Measurements from ENCODE around the gene PRF1.

The PRF1 gene

DNA sequence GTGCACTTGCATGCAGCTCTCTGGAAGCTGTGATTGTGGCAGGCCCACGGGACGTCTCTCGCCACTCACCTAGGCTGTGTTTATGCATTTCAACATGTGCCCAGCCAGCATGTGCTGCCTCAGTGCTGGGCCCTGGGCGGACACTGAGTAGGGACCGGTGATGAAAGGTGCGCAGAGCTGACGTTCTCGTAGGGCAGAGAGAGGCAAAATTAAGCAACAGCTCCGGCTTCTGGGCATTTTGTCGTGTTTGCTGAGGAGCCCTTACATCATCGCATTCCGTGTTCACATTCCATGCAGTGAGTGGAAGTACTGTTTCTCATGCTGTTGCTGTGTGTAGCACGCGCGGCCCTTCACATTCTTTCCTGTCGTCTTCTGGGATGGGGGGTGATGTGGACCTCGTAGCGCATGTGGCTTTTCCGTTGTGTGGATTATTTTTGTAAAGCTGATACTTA is 50.5 kb downstream of the PRF1 start:
- TF ChIP-seq, protein P1, sequence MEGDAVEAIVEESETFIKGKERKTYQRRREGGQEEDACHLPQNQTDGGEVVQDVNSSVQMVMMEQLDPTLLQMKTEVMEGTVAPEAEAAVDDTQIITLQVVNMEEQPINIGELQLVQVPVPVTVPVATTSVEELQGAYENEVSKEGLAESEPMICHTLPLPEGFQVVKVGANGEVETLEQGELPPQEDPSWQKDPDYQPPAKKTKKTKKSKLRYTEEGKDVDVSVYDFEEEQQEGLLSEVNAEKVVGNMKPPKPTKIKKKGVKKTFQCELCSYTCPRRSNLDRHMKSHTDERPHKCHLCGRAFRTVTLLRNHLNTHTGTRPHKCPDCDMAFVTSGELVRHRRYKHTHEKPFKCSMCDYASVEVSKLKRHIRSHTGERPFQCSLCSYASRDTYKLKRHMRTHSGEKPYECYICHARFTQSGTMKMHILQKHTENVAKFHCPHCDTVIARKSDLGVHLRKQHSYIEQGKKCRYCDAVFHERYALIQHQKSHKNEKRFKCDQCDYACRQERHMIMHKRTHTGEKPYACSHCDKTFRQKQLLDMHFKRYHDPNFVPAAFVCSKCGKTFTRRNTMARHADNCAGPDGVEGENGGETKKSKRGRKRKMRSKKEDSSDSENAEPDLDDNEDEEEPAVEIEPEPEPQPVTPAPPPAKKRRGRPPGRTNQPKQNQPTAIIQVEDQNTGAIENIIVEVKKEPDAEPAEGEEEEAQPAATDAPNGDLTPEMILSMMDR (IDR thresholded peaks at IDR 0.05), result no peak
- no peak for TF ChIP-seq ZFX (IDR thresholded peaks at IDR 0.05; ENCODE audit: borderline replicate concordance)
- H3K27ac ChIP-seq, result no peak overlapping the region

DNA sequence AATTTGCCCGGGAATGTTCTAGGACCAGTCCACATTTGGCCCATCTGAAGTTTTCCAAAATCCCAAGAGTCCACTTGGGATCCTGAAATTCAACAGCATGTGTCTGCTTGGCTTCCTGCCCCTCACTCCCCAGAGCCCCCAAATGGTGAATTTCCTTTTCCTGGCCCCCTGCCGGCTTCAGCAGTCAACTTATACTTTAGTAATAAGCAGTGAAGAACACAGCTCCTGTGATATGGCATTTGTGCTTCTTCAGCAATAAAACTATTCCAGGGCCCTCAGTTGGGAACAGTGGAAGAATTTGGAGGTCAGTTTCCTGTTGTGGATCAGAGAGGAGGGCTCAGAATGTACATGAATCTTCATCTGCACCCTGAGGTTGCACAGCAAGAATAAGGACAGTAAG is 51.1 kb downstream of the PRF1 start:
- H3K27ac ChIP-seq, result no peak overlapping the region
- TF ChIP-seq, protein P1 (IDR thresholded peaks at IDR 0.05), result no peak
- no peak for TF ChIP-seq ZFX (IDR thresholded peaks at IDR 0.05; ENCODE audit: borderline replicate concordance)

- no peak overlapping the region for H3K27ac ChIP-seq
- TF ChIP-seq ZFX (IDR thresholded peaks at IDR 0.05; ENCODE audit: borderline replicate concordance), result no peak
- TF ChIP-seq, protein P1 (IDR thresholded peaks at IDR 0.05), result no peak
Observed at GRCh38 chr10:70550459-70550858, 52.1 kb downstream of the PRF1 start.

GRCh38 chr10:70549962-70550458 is 52.5 kb downstream of the PRF1 start:
- no peak for TF ChIP-seq ZFX (IDR thresholded peaks at IDR 0.05; ENCODE audit: borderline replicate concordance)
- TF ChIP-seq, protein P1 (IDR thresholded peaks at IDR 0.05), result peak; percentile 90
- H3K27ac ChIP-seq, result no peak overlapping the region

DNA sequence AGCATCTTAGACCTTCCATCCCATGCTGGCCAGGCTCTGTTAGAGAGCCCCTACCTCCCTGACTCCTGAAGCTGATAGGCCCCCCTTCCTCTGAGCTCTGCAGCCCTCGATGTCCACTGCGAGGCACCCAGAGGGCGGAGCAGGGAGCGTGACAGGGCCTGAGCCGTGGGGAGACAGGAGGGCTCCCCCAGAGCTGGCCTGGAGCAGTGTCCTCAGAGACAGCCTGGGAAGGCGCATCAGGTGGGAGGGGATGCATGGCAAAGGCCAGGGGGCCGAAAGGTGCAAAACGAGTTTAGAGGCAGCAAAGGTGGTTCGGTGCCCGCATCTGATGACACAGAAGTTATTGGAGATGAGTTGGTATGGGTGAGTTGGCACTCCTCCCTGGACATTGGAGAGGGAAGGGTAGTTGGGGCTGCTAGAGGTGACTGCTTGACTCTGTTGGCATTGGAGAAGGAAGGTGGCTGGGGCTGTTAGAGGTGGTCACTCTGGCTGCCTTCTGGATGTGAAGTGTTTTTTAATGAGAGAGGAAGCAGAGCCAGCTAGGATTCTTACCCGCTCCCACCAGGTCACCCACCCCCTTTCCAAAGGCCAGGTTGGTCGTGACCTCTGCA is 53.1 kb downstream of the PRF1 start:
- H3K27ac ChIP-seq, result no peak overlapping the region
- TF ChIP-seq ZFX (IDR thresholded peaks at IDR 0.05; ENCODE audit: borderline replicate concordance), result no peak
- TF ChIP-seq, protein P1 (IDR thresholded peaks at IDR 0.05), result no peak
